Coronary artery (tissue), 2 donors: Measurements from ENCODE around the gene INPPL1.

ENCODE experiments used
- DNase-seq: peaks from one replicate; pipeline ENCODE4 v3.0.0-alpha.2; 2017; ENCODE audit warnings: low spot score
- H3K27ac ChIP-seq, 2 donors: fragments of 200-600 bp; sonication (generic); one replicate each; pipeline ENCODE4 v1.5.1; 2016 to 2019
- H3K4me3 ChIP-seq: fragments of 200-600 bp; sonication (generic); 2 replicates; pipeline ENCODE4 v1.5.1; 2016; ENCODE audit warnings: mild to moderate bottlenecking, moderate library complexity
- TF ChIP-seq, protein P1 (sequence below): fragments of 200-600 bp; sonication (generic); IDR thresholded peaks from one replicate; pipeline ENCODE4 v1.5.1; 2019; ENCODE audit warnings: antibody characterized with exemption

INPPL1 gene

DNA sequence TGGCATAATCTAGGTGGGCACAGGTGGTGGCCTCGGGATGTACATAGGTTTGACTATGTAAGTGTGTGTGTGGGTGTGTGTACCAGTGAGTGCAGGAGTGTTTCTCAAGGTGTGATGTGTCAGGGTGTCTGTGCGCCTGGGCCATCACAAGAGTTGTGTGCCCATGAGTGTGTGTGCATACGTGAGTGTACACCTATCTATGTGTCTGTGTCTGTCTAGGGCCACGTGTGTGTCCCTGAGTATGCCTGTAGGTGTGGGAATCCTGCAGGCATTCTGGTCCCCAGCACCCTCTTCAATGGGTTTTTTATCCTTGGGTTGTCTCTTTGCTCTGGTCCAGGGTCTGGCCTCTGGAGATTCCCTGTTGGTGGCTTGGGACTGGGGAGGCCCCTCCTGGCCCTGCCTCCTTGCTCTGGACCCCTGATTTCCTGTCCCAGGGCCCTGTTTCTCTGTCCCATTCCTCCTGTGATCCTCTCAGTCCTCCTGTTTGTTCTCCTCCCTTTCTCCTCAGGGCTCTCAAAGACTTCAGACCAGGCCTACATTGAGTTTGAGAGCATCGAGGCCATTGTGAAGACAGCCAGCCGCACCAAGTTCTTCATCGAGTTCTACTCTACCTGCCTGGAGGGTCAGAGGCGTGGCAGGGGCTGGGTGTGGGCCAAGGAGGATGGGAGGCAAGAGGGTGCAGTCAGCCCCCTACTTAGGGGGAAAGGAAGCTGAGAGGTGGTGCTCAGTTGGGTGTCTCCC, 9.4 kb downstream of the INPPL1 start:
- DNase-seq, result no peak

DNA sequence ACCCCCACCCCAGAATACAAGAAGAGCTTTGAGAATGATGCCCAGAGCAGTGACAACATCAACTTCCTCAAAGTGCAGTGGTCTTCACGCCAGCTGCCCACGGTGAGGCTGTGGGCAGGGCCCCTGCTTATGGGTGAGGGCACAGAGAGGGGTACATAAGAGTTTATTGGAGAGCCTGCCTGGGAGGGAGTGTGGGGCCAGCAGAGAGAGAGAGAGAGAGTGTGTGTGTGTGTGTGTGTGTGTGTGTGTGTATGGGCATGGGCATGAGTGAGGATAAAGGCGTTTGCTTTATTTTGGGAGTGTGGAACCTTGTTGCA, 9.9 kb downstream of the INPPL1 start:
- no peak overlapping the region for H3K4me3 ChIP-seq
- H3K27ac ChIP-seq, result no peak overlapping the region
- no peak for DNase-seq
- TF ChIP-seq, protein P1, sequence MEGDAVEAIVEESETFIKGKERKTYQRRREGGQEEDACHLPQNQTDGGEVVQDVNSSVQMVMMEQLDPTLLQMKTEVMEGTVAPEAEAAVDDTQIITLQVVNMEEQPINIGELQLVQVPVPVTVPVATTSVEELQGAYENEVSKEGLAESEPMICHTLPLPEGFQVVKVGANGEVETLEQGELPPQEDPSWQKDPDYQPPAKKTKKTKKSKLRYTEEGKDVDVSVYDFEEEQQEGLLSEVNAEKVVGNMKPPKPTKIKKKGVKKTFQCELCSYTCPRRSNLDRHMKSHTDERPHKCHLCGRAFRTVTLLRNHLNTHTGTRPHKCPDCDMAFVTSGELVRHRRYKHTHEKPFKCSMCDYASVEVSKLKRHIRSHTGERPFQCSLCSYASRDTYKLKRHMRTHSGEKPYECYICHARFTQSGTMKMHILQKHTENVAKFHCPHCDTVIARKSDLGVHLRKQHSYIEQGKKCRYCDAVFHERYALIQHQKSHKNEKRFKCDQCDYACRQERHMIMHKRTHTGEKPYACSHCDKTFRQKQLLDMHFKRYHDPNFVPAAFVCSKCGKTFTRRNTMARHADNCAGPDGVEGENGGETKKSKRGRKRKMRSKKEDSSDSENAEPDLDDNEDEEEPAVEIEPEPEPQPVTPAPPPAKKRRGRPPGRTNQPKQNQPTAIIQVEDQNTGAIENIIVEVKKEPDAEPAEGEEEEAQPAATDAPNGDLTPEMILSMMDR, result no peak

More for the DNA sequence above, 9.4 kb downstream of the INPPL1 start:
- no peak overlapping the region for H3K4me3 ChIP-seq
- no peak overlapping the region for H3K27ac ChIP-seq
- TF ChIP-seq, protein P1, result no peak

DNA sequence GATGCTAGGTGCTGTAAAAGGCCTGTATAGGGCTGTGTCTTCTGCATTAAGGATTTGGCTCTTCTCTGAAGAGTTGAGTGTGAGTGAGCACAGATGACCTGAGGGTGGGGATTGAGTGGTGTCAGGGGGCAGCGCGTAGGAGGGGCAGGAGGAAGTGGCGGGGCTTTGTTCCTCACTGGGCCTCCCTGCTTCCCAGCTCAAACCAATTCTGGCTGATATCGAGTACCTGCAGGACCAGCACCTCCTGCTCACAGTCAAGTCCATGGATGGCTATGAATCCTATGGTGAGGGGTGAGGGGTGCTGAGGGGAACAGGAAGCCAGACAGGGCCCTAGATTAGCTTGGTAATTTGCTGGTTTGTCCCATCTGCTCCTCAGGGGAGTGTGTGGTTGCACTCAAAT, 10.4 kb downstream of the INPPL1 start:
- H3K4me3 ChIP-seq, result no peak overlapping the region
- TF ChIP-seq, protein P1, result no peak
- no peak overlapping the region for H3K27ac ChIP-seq
- no peak for DNase-seq

DNA sequence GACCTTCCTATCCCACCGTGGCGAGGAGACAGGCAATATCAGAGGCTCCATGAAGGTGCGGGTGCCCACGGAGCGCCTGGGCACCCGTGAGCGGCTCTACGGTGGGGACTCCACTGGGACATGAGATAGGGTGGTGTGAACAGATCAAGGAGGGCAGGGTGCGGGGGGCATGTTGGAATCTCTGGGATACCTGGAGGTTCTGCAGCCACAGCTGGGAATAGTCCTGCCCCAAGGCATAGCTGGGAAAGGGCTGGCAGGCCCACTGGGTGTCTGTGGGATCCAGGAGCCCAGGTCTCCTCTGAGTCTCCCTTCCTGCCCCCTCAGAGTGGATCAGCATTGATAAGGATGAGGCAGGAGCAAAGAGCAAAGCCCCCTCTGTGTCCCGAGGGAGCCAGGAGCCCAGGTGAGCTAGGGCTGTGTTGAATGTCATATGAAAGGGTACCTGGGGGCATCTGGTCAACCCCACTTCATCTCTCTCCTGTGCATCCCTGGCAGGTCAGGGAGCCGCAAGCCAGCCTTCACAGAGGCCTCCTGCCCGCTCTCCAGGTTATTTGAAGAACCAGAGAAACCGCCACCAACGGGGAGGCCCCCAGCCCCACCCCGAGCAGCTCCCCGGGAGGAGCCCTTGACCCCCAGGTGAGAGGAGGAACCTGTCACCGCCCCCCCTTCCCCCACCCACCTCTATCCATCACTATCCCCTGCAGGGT, 10.9 kb downstream of the INPPL1 start:
- no peak overlapping the region for H3K4me3 ChIP-seq
- H3K27ac ChIP-seq, result peak overlapping the region in 1 of 2 donors; percentile 31
- TF ChIP-seq, protein P1, result no peak
- no peak for DNase-seq

DNA sequence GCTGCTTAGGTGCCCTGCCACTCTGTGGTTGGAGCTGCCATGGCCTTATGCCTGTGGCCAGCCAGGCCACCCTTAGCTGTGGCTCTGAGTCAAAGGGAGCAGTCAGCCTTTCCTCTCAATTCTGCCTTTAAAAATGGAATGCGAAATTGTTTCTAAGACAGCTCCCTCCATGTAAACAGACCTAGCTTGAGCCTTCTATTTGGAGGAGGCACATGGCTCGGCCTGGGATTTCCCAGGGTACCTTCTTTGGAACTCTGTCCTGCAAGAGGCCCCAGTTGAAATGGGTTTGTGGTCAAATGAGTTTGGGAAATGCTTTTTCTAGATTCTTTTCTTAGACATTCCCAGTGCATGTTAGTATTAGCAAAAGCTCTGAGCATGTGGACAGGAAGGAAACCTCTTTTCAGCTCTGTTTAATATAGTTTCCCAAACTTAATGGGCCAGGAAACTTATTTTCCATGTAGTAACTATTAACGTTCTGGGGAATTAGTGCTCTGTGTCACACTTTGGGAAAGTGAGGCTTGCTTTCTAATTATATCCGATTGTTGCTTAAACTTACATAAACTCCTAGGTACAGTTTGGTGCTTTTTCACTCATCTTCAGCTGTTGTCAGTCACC, 11.6 kb downstream of the INPPL1 start:
- TF ChIP-seq, protein P1, result no peak
- DNase-seq, result no peak
- peak overlapping the region in 1 of 2 donors; percentile 31 for H3K27ac ChIP-seq
- no peak overlapping the region for H3K4me3 ChIP-seq

DNA sequence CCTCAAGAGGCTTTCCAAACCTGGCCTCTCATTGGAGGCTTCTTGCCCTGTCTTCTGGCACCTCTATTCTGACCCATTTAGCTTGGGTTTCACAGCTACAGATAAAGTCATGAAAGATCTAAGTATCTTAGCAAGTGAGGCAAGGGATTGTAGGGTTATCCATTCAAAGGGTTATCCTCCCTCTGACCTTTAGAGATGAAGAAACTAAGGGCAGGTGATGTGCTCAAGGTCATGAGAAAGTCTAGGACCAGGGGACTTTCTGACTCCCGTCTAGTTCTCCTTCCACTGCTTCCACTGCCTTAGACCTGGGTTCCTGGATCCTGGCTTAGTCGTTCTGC, 12.2 kb downstream of the INPPL1 start:
- H3K4me3 ChIP-seq, result no peak overlapping the region
- TF ChIP-seq, protein P1, result no peak
- DNase-seq, result no peak
- H3K27ac ChIP-seq, result no peak overlapping the region
